ENCODE results near the gene CTXN1.

CTXN1 gene

DNA sequence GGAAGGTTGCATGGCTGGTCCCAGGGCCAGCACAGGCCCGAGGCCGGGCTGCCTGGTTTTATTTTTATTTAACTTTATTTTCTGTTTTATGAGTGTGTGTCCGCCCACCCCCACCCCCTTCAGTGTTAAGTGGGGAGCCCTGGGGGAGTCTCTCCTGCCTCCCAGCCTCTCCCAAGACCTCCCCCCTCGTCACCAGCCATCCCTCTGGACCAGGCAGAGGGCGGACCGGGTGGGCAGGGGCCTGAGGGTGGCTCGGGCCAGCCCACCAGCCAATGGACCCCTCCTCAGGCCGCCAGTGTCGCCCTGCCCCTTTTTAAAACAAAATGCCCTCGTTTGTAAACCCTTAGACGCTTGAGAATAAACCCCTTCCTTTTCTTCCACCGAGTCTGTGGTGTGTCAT is 11.8 kb downstream of the CTXN1 start:
- DNase-seq (ENCODE audit: low read depth): no peak

DNA sequence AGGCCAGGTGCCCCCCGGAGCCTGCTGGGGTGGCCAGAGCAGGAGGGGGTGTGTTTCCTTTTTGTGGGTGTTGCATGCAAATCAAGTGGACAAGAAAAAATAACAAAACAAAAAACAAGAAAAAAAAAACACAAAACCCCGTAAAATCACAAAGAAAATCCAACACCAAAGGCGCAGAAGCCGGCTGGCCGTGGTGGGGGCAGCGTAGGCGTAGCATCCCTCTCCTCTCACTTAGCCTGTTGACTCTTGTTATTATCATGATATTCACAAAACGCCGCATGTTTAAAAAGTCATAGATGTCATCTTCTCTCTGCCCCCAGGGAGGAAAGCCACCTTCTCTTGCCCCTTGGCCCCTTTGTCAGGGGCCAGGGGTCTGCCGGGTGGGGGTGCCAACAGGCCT is 12.3 kb downstream of the CTXN1 start:
- DNase-seq (ENCODE audit: low read depth): no peak

- DNase-seq (ENCODE audit: low read depth): no peak
Observed at GRCh38 chr19:7912697-7913564, 13.0 kb downstream of the CTXN1 start.

GRCh38 chr19:7912144-7912696 is 13.7 kb downstream of the CTXN1 start:
- no peak for DNase-seq (ENCODE audit: low read depth)

DNA sequence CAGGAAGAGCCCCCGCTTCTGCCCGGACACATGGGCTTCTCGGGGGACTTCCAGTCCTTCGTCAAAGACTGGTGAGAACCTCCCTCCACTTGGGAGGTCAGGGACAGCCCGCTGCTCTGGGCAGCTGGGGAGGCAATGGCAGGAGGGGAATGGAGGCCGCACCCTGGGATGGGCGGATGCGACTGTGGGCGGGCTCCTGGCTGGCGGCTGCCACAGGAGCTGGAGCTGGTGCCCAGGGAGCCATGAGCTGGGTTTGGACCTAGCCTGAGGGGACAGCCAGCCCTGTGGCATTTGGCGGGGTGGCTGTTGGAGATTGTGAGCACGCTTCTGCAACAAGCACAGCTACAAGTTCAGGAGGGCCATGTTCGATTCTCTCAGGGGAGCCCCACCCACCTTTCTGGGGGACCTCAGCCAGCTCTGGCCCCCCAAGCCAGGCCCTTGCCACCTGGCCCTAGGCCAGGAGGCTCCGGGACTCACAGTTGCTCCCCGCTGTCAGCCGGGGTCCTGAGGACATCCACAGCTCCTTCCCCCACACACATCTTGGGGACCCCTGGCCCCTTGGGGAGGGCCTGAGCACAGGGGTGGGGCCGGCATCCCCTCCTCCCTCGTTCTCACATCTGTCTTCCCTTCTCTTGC is 14.3 kb downstream of the CTXN1 start:
- no peak for DNase-seq (ENCODE audit: low read depth)

GRCh38 chr19:7910321-7911161 is 15.4 kb downstream of the CTXN1 start:
- no peak for DNase-seq (ENCODE audit: low read depth)

DNA sequence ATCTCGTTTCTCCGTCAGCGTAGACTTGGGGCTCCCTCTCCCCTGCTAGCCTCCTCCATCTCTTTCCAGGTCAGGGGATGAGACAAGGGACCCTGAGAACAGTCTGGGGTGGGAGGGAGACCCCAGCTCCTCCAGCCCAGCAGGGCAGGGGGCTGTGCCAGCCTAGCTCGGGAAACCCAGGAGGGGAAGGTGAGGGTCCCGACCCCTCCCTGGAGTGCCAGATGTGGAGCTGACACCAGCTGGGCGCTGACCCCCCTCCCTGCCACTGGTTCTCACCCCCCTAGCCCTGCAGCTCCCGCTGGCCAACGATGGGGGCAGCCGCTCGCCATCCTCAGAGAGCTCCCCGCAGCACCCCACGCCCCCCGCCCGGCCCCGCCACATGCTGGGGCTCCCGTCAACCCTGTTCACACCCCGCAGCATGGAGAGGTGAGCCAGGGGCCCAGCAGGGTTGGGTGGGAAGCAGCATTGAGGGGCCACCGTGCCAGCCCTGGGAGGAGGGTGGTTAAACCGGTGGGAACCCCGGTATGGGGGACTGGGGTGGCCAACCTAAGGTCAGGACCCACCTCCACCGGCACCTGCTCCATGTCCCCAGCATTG is 16.4 kb downstream of the CTXN1 start:
- no peak for DNase-seq (ENCODE audit: low read depth)

DNA sequence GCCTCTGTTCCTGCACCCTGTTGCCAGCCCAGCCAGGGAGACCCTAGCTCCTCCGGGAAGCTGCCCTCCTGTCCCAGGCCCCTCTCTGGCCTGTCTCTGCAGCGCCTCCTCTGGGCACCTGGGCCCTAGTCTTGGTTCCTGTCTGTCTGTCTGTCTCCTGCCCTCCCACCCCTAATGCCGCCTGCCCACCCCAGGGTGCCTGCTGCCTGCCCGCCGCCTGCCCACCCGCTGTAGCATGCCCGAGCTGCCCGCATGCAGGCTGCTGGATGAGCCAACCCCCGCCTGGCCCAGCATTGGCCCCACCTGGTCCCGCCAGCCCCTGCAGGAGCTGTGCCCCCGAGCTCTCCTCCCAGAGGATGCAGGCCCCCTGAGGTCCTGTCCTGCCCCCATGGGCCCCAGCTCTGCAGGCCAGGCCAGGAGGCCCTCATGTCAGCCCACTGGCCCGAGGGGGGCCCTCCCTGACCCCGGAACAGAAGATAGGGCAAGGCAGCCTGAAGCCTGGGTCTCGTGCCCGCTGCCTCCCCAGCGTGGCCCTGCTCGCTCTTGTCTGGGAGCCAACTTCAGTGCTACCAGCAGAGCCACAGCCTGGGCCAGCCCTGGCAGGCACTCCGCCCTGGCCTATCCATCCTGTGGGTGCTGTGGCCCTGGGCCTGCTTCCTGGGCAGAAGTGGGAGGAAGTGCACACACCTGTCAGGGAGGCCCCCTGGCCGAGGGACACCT is 17.0 kb downstream of the CTXN1 start:
- no peak for DNase-seq (ENCODE audit: low read depth)

- no peak for DNase-seq (ENCODE audit: low read depth)
Observed at GRCh38 chr19:7908078-7908699, 17.7 kb downstream of the CTXN1 start.

- no peak for DNase-seq (ENCODE audit: low read depth)
Observed at GRCh38 chr19:7907544-7907943, 18.4 kb downstream of the CTXN1 start.

DNA sequence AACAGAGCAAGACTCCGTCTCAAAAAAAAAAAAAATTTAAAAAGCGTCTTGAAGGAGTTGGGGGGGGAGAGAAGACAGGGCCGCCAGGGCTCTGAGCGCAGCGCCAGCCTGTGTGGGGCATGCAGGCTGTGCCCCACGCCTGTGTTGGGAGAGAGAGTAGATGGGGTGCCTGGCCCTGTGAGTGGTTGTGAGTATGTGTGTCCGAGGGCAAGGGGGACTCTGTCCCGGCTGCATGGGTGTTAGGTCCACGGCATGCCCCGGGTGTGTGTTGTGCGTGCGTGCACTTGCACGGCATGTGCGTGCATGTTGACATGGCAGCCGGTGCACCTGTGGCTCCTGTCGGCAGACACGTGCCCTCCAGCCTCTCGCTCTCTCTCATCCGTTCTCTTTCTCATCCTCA is 18.8 kb downstream of the CTXN1 start:
- no peak for DNase-seq (ENCODE audit: low read depth)

DNA sequence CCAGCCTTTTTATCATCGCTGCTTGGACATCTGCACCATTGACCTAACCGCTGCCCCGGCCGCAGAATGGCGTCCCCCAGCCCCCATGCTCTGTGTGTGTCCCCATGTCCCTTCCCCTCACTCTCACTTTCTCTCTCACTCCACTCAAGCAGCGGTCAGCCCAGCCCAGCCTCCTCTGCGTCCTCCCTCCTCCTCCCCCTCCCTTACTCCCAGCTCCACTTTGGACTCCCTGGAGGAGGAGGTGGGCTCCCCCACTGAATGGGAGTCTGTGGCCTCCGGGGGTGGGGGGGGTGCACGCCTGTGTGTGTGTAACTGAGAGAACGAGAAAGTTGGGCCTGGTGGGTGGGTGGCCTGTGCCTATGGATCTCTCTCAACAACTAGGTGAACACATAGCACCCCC is 20.1 kb downstream of the CTXN1 start:
- DNase-seq (ENCODE audit: low read depth): no peak

DNA sequence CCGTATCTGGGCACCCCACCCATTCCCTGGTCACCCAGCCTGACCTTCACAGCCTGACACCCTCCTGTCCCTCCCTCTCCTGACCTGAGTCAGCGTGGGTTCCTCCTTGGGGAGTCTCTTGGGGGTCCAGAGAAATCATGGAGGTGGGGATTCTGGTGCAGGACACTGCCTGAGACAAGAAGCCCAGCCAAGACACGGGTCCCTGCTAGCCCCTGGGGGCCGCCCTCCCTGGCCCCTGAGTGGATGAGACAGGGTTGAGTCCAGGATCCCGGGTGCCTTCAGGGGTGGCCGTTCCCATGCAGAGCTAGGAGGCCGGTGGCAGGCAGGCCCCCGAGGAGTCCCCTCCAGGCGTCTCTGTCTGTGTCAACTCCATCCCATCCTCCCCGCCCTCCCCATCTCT is 20.7 kb downstream of the CTXN1 start:
- DNase-seq (ENCODE audit: low read depth): no peak

DNA sequence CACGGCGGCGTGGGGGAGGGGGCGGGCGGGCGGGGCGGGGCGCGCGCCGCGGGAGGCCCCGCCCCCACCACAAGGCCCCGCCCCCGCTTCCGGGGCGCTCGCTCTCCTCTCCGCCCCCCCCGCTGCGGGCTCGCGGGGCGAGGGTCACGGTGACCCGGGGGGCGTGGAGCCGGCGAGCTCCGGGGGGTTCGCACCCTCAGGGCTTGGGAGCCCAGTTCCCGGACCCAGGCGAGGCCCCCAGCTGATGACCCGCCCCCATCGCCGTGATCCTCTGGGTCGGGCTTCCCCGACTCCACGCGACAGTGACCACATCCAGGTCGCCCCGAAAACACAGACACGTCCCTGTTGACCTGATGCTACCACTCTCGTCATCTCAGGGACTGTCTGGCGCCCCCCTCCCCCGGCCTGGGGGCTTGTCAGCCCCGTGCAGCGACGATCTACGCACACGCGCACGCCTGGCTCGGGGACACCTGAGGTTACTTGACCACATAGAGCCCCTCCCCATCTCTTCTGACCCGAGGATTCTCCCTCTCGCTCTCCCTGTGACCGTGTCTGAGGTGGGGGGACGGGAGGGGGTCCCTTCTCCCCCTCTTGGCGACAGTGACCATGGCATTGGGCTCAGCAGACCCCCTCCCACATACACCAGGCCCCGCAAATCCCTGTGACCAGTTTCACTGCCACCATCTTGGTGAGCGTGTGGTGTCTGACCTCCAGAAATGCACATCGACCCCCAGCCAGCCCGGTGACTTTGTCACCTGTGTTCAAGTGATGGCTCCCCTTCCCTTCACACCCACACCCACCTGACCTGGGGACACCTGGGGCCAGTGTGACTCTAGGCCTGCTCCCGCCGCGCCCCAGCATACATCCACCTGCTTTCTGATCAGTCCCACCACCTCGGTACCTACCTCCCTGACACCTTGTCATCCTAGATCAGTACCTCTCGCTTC is 21.6 kb downstream of the CTXN1 start:
- DNase-seq (ENCODE audit: low read depth): no peak

DNA sequence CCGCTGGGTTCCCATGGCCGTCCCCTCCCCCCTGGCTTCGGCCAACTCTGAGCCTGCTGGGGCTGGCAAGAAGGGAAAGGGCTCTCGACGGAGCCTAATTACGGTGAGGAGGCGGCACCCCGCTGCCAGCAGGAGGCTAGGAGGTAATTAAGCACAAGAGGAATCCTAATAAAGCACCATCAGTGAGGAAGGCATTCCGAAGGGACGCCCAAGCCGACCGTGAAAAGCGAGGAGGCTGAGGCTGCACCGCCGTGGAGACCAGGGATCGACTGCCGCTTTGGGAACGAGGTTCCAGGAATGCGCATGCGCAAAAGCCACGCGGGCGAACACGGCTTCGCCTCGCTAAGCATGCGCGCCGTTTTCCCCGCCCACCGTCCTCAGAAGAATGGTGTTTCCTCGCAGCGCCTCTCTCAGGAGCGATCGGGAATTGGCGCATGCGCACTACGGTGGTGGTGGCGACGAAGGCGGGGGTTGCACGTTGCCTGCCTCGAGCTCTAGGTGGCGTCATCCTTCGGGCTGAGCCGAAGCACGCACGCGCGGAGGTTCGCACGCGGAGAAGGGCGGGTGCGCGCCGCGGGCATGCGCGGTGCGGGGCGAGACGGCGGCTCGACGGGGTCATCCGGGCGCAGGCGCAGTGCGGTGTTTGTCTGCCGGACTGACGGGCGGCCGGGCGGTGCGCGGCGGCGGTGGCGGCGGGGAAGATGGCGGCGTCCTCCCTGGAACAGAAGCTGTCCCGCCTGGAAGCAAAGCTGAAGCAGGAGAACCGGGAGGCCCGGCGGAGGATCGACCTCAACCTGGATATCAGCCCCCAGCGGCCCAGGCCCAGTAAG is 22.5 kb downstream of the CTXN1 start, which contains the start of gene MAP2K7:
Gene MAP2K7 (plus strand): TSS at position 634 of the 830 bp plus-strand sequence. CDS start 68 bp downstream, at position 702.
- DNase-seq (ENCODE audit: low read depth): peak; percentile 100

- DNase-seq (ENCODE audit: low read depth): no peak
Observed at GRCh38 chr19:7902796-7903243, 23.1 kb downstream of the CTXN1 start.

DNA sequence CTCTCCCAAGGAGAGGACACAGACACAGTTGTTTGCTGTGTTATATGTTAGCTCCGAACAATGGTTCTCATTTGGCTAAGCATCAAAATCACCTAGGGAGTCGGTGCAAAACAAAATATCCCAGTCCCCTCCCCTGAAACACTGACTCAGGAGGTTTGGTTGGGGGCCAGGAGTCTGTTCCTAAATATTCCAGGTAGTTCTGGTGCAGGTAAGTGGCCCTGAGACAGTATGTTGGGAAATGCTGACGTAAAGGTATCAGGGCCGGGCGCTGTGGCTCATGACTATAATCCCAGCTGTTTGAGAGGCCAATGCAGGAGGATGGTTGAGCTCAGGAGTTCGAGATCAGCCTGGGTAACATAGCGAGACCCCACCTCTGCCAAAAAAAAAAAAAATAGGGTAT is 24.6 kb downstream of the CTXN1 start:
- DNase-seq (ENCODE audit: low read depth): no peak

DNA sequence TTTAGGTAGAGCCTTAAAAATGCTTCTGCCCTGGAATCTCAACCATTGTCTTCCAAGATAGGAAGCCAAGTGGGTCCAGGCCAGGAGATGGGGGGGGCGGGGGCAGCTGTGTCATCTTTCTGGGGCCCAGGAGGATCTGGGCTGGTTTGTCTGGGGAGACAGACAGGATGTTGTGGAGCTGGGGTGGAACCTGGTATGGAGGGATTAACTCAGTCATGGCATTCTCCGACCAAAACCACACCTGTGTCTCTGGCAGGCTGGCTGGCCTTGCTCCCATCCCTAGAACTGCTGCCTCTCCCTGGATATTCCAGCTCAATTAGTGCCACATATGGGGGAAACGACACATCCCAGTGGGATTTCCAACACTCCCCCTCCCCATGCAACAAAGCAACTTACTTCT is 25.0 kb downstream of the CTXN1 start:
- DNase-seq (ENCODE audit: low read depth): no peak
